B cell (primary cell): ENCODE results near the gene GABRD. TPM values are rescaled to one million over a fixed set of nuclear protein-coding genes. Genes with fewer than 3 reads are reported as not detected.

Experiments used
- ATAC-seq: fragments of 200-7000 bp; cut with Tn5 transposase; one replicate; pipeline ENCODE4 v1.10.0; 2021; ENCODE audit warnings: low read depth, mild to moderate bottlenecking, moderate number of reproducible peaks, moderate library complexity
- CTCF ChIA-PET: fragments of 350-600 bp; sonication (Branson Sonifier 250); formaldehyde crosslinking; loops from one replicate; lab custom pipeline; 2021; ENCODE audit warnings: antibody characterized with exemption, inconsistent platforms; lab: Charles Lee
- POLR2A ChIA-PET: fragments of 350-600 bp; sonication (Branson Sonifier 250); formaldehyde crosslinking; loops from one replicate; lab custom pipeline; 2021; ENCODE audit warnings: antibody characterized with exemption; lab: Charles Lee
- DNase-seq: peaks from one replicate; pipeline ENCODE4 v3.0.0; 2013
- H2AFZ ChIP-seq: 2 replicates; pipeline ENCODE4 v1.6.1; 2012; ENCODE audit warnings: mild to moderate bottlenecking, low read depth, low read length; ENCODE audit not compliant: insufficient read depth, poor library complexity, severe bottlenecking
- H3K27ac ChIP-seq, 2 donors: 1 replicate in 1 of 2; 2 replicates in 1 of 2; pipeline ENCODE4 v1.5.1; 2012 to 2013; ENCODE audit warnings: low read length in 2 of 2, mild to moderate bottlenecking in 2 of 2, moderate library complexity in 1 of 2
- H3K27me3 ChIP-seq, 4 experiments: fragments of 200-600 bp in 1 of 4; sonication (generic) in 1 of 4; replicated peaks in 1 of 4; 1 replicate in 2 of 4; 2 replicates in 2 of 4; pipeline versions ENCODE4 v1.6.1 to v1.7.0; 2013 to 2016; ENCODE audit warnings: low read length in 3 of 4, mild to moderate bottlenecking in 2 of 4, mixed read lengths in 1 of 4, moderate library complexity in 1 of 4; ENCODE audit not compliant: insufficient read depth in 4 of 4, control insufficient read depth in 3 of 4; ENCODE audit errors: control extremely low read depth in 1 of 4
- H3K36me3 ChIP-seq, 2 experiments: replicated peaks in 1 of 2; 1 replicate in 1 of 2; 2 replicates in 1 of 2; pipeline versions ENCODE4 v1.6.1 to v1.7.1; 2013; ENCODE audit warnings: low read length in 1 of 2; ENCODE audit not compliant: insufficient read depth in 2 of 2, control insufficient read depth in 1 of 2; ENCODE audit errors: control extremely low read depth in 1 of 2, extremely low read depth in 1 of 2
- H3K4me1 ChIP-seq, 2 donors: fragments of 200-600 bp in 1 of 2; sonication (generic) in 1 of 2; 1 replicate in 1 of 2; 2 replicates in 1 of 2; pipeline versions ENCODE4 v1.5.1 to v1.6.1; 2013 to 2017; ENCODE audit warnings: low read length in 2 of 2; ENCODE audit not compliant: control insufficient read depth in 2 of 2, insufficient read depth in 2 of 2
- H3K4me2 ChIP-seq: replicated peaks from 2 replicates; pipeline ENCODE3; 2012; ENCODE audit warnings: mild to moderate bottlenecking, low read depth, low read length; ENCODE audit not compliant: poor library complexity, severe bottlenecking
- H3K4me3 ChIP-seq, 5 experiments: fragments of 200-600 bp in 1 of 5; sonication (generic) in 1 of 5; 1 replicate in 3 of 5; 2 replicates in 2 of 5; pipeline versions ENCODE4 v1.5.1 to v1.7.0; 2011 to 2016; ENCODE audit warnings: low read length in 4 of 5, mild to moderate bottlenecking in 4 of 5, low read depth in 2 of 5, control low read depth in 1 of 5, moderate library complexity in 1 of 5; ENCODE audit not compliant: insufficient read depth in 1 of 5; ENCODE audit errors: control extremely low read depth in 1 of 5, extremely low read depth in 1 of 5
- H3K79me2 ChIP-seq: fragments of 200-600 bp; sonication (generic); one replicate; pipeline ENCODE4 v1.6.0; 2016; ENCODE audit warnings: low read length; ENCODE audit not compliant: control insufficient read depth, insufficient read depth
- H3K9ac ChIP-seq: fragments of 200-600 bp; sonication (generic); 2 replicates; pipeline ENCODE4 v1.6.1; 2017; ENCODE audit warnings: mild to moderate bottlenecking, low read length, moderate library complexity
- H3K9me3 ChIP-seq, 3 donors: one replicate each; pipeline versions ENCODE4 v1.6.1 to v1.7.1; 2013; ENCODE audit warnings: low read length in 2 of 3; ENCODE audit not compliant: control insufficient read depth in 2 of 3, insufficient read depth in 1 of 3; ENCODE audit errors: control extremely low read depth in 1 of 3
- H4K20me1 ChIP-seq: 2 replicates; pipeline ENCODE4 v1.6.0; 2012; ENCODE audit warnings: mild to moderate bottlenecking, low read length; ENCODE audit not compliant: insufficient read depth, control insufficient read depth, poor library complexity, severe bottlenecking
- H3K27ac Mint-ChIP-seq: one replicate; pipeline ENCODE4 v1.8.0; 2021; ENCODE audit warnings: mixed read lengths
- H3K27me3 Mint-ChIP-seq: one replicate; pipeline ENCODE4 v1.8.0; 2021; ENCODE audit warnings: mixed read lengths
- H3K4me1 Mint-ChIP-seq: one replicate; pipeline ENCODE4 v1.8.0; 2021; ENCODE audit warnings: mixed read lengths
- H3K4me3 Mint-ChIP-seq: one replicate; pipeline ENCODE4 v1.8.0; 2021; ENCODE audit warnings: mixed read lengths
- H3K9me3 Mint-ChIP-seq: one replicate; pipeline ENCODE4 v1.8.0; 2022; ENCODE audit warnings: mixed read lengths; ENCODE audit not compliant: insufficient read depth
- EZH2 ChIP-seq: IDR thresholded peaks from 2 replicates; pipeline ENCODE4 v1.6.1; 2012; ENCODE audit warnings: borderline replicate concordance, low read depth, mild to moderate bottlenecking, moderate library complexity, low read length; ENCODE audit not compliant: insufficient read depth, poor library complexity, severe bottlenecking
- WGBS: methylation state at CpG from one replicate; pipeline ENCODE4 v1.1.5; 2013; ENCODE audit warnings: missing lambda C conversion rate; ENCODE audit not compliant: insufficient coverage; 5-methylcytosine and 5-hydroxymethylcytosine counted together
- intact Hi-C: fragments of 100-400 bp; cut with micrococcal nuclease; formaldehyde crosslinking; loops from one replicate; pipeline ENCODE4 v1.10.0; 2022
- polyA plus RNA-seq: library from polyadenylated mRNA; depleted of rRNA; stranded (reverse); fragments of >200 nt; gene quantifications from 2 replicates; pipeline ENCODE4 v1.2.3, GENCODE V29; 2012
- total RNA-seq, 2 donors: library from RNA; stranded (reverse); fragments of 120-200 nt in 1 of 2; gene quantifications; 1 replicate in 1 of 2; 2 replicates in 1 of 2; pipeline versions ENCODE4 v1.2.3 to v1.2.4, GENCODE V29; 2013 to 2022
- TF ChIP-seq, protein P1 (sequence below): fragments of 200-600 bp; IDR thresholded peaks from one replicate; pipeline ENCODE4 v1.8.0; 2022; ENCODE audit warnings: antibody characterized with exemption, mild to moderate bottlenecking

The GABRD gene
- total and polyA plus RNA-seq, 2 donors (not counting 1 experiment from before 2014, with no cell fraction given): not detected

DNA sequence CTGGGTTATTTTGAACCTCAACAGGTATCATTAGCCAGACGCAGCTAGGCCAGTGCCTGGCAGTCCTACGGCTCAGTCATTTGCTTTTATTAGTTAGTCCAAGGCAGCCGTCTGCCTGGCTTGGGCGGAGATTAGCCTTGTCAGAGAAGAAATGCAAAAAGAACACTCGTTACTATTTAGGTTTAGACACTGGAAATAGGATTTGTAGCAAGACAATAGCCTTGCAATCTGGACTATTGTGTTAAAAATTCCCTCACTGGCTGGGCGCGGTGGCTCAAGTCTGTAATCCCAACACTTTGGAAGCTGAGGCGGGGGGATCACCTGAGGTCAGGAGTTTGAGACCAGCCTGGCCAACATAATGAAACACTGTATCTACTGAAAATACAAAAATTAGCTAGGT, 20.1 kb downstream of the GABRD start:
- H3K79me2 ChIP-seq: no peaks in the 10 kb centered on the region
- H2AFZ ChIP-seq: no peak overlapping the region
- H3K36me3 ChIP-seq: no peaks in the 10 kb centered on the region
- H3K27me3 Mint-ChIP-seq: peaks cover 5% of the 10 kb centered on the region
- no peaks in the 10 kb centered on the region for H3K9me3 Mint-ChIP-seq
- DNase-seq (no peak), ATAC-seq (no peak)
- POLR2A ChIA-PET: no interaction called here
- H3K4me1 ChIP-seq: peaks cover 0 to under 1% of the 10 kb centered on the region in 2 donors
- H3K27ac ChIP-seq: no peak overlapping the region
- H3K4me2 ChIP-seq: no peak overlapping the region
- H3K9ac ChIP-seq: no peak overlapping the region
- H3K4me3 Mint-ChIP-seq: no peak overlapping the region
- peaks cover 0 to 3% (median 0%) of the 10 kb centered on the region in 4 experiments for H3K27me3 ChIP-seq
- intact Hi-C loops: no loop called here
- WGBS: 93% methylated on average over 8 of the region's 8 CpGs
- no peak overlapping the region for H3K4me3 ChIP-seq
- peaks cover 0 to 4% (median 0%) of the 10 kb centered on the region in 3 donors for H3K9me3 ChIP-seq
- H3K27ac Mint-ChIP-seq: no peak overlapping the region
- no peaks in the 10 kb centered on the region for H4K20me1 ChIP-seq
- peaks cover 4% of the 10 kb centered on the region for H3K4me1 Mint-ChIP-seq
- CTCF ChIA-PET: no interaction called here
- TF ChIP-seq, protein P1, sequence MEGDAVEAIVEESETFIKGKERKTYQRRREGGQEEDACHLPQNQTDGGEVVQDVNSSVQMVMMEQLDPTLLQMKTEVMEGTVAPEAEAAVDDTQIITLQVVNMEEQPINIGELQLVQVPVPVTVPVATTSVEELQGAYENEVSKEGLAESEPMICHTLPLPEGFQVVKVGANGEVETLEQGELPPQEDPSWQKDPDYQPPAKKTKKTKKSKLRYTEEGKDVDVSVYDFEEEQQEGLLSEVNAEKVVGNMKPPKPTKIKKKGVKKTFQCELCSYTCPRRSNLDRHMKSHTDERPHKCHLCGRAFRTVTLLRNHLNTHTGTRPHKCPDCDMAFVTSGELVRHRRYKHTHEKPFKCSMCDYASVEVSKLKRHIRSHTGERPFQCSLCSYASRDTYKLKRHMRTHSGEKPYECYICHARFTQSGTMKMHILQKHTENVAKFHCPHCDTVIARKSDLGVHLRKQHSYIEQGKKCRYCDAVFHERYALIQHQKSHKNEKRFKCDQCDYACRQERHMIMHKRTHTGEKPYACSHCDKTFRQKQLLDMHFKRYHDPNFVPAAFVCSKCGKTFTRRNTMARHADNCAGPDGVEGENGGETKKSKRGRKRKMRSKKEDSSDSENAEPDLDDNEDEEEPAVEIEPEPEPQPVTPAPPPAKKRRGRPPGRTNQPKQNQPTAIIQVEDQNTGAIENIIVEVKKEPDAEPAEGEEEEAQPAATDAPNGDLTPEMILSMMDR: no peak
- no peak for TF ChIP-seq EZH2

DNA sequence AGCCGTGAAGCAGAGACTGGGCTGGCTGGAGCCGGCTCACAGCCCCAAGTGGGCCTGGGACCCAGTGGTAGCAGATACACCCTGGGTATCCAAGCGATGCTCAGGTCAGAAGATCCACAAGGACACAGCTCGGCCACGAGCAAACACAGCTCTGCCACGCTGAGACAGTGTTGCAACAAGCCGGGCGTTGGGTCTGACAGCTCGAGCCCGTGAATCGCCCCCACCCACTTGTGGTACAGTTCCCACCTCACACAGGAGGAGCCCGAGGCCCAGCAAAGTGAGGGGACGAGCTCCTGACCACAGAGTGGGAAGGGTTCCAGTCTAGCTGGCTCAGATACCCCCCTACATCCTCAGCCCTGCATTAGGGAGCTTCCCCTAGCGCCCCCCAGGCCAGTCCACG, 22.2 kb downstream of the GABRD start:
- H3K4me2 ChIP-seq: no peak overlapping the region
- peaks cover 0 to 7% (median 0%) of the 10 kb centered on the region in 3 donors for H3K9me3 ChIP-seq
- peaks cover 11 to 15% of the 10 kb centered on the region in 2 donors for H3K4me1 ChIP-seq
- no peak overlapping the region for H3K9ac ChIP-seq
- H3K27ac Mint-ChIP-seq: no peak overlapping the region
- H3K4me3 ChIP-seq: no peak overlapping the region
- no peak for DNase-seq
- peaks cover 11% of the 10 kb centered on the region for H3K27me3 Mint-ChIP-seq
- ATAC-seq: no peak
- 78% methylated on average over 15 of the region's 15 CpGs for WGBS
- no peak overlapping the region for H2AFZ ChIP-seq
- H3K4me1 Mint-ChIP-seq: peaks cover 13% of the 10 kb centered on the region
- no peak overlapping the region for H3K4me3 Mint-ChIP-seq
- peaks cover 0 to 18% (median 5%) of the 10 kb centered on the region in 4 experiments for H3K27me3 ChIP-seq
- H3K79me2 ChIP-seq: no peaks in the 10 kb centered on the region
- TF ChIP-seq, protein P1: no peak
- no peak for TF ChIP-seq EZH2
- intact Hi-C loops: no loop called here
- POLR2A ChIA-PET: no interaction called here
- CTCF ChIA-PET: no interaction called here
- no peaks in the 10 kb centered on the region for H3K36me3 ChIP-seq
- no peaks in the 10 kb centered on the region for H4K20me1 ChIP-seq
- H3K27ac ChIP-seq: no peak overlapping the region
- H3K9me3 Mint-ChIP-seq: no peaks in the 10 kb centered on the region
